CD4-positive, alpha-beta T cell (primary cell): ENCODE results near the gene TPP1. TPM values are rescaled to one million over a fixed set of nuclear protein-coding genes. Genes with fewer than 3 reads are reported as not detected.

ENCODE experiments used
- ATAC-seq: fragments of 200-7000 bp; cut with Tn5 transposase; one replicate; pipeline ENCODE4 v1.10.0; 2022; ENCODE audit warnings: mild to moderate bottlenecking; ENCODE audit not compliant: poor library complexity
- CTCF ChIA-PET: fragments of 350-600 bp; sonication (Branson Sonifier 250); formaldehyde crosslinking; loops from one replicate; lab custom pipeline; 2021; ENCODE audit warnings: antibody characterized with exemption, inconsistent platforms; lab: Charles Lee
- POLR2A ChIA-PET: fragments of 350-600 bp; sonication (Branson Sonifier 250); formaldehyde crosslinking; loops from one replicate; lab custom pipeline; 2021; ENCODE audit warnings: antibody characterized with exemption, inconsistent platforms; lab: Charles Lee
- DNase-seq, 14 experiments: peaks; one replicate each; pipeline ENCODE4 v3.0.0-alpha.2; 2013 to 2020; ENCODE audit warnings: mixed read lengths in 2 of 14
- H3K27ac ChIP-seq, 2 donors: one replicate each; pipeline versions ENCODE4 v1.5.1 to v1.7.0; 2013; ENCODE audit warnings: low read length in 2 of 2, low read depth in 1 of 2, mild to moderate bottlenecking in 1 of 2
- H3K27me3 ChIP-seq, 2 experiments: 1 replicate in 1 of 2; 2 replicates in 1 of 2; pipeline versions ENCODE4 v1.6.1 to v1.7.0; 2013; ENCODE audit warnings: low read length in 2 of 2, control low read depth in 1 of 2, mild to moderate bottlenecking in 1 of 2, moderate library complexity in 1 of 2; ENCODE audit not compliant: insufficient read depth in 2 of 2, control insufficient read depth in 1 of 2
- H3K36me3 ChIP-seq: one replicate; pipeline ENCODE4 v1.6.1; 2013; ENCODE audit warnings: low read length, control low read depth; ENCODE audit not compliant: insufficient read depth
- H3K4me1 ChIP-seq: one replicate; pipeline ENCODE4 v1.6.1; 2013; ENCODE audit warnings: low read length, control low read depth; ENCODE audit not compliant: insufficient read depth
- H3K4me3 ChIP-seq: one replicate; pipeline ENCODE4 v1.5.1; 2013; ENCODE audit warnings: mild to moderate bottlenecking, low read length, moderate library complexity
- H3K9me3 ChIP-seq, 2 experiments: 1 replicate in 1 of 2; 2 replicates in 1 of 2; pipeline versions ENCODE4 v1.6.1 to v1.7.0; 2013; ENCODE audit warnings: low read length in 2 of 2, mild to moderate bottlenecking in 2 of 2, control low read depth in 1 of 2, moderate library complexity in 1 of 2; ENCODE audit not compliant: control insufficient read depth in 1 of 2, insufficient read depth in 1 of 2
- H3K27ac Mint-ChIP-seq: one replicate; pipeline ENCODE4 v1.8.0; 2020; ENCODE audit warnings: mixed read lengths
- H3K27me3 Mint-ChIP-seq: one replicate; pipeline ENCODE4 v1.8.0; 2021; ENCODE audit warnings: mixed read lengths
- H3K36me3 Mint-ChIP-seq: one replicate; pipeline ENCODE4 v1.8.0; 2021; ENCODE audit warnings: low read depth, mixed read lengths
- H3K4me1 Mint-ChIP-seq: one replicate; pipeline ENCODE4 v1.8.0; 2021; ENCODE audit warnings: low read depth, mixed read lengths
- H3K4me3 Mint-ChIP-seq: one replicate; pipeline ENCODE4 v1.8.0; 2020; ENCODE audit warnings: mild to moderate bottlenecking, mixed read lengths
- H3K9me3 Mint-ChIP-seq: one replicate; pipeline ENCODE4 v1.8.0; 2020; ENCODE audit warnings: mixed read lengths
- CTCF ChIP-seq: fragments of 200-600 bp; IDR thresholded peaks from one replicate; pipeline ENCODE4 v1.8.0; 2022; ENCODE audit warnings: antibody characterized with exemption, mild to moderate bottlenecking
- intact Hi-C, 2 experiments: fragments of 100-400 bp; cut with DNase I in 1 of 2; cut with micrococcal nuclease in 1 of 2; formaldehyde crosslinking; loops; one replicate each; pipeline versions ENCODE4 v1.15.1 to v1.9.0; 2023 to 2025; cut with DNase I, micrococcal nuclease
- total RNA-seq, 174 experiments: library from RNA in 2 of 174; stranded (reverse) in 2 of 174; gene quantifications; one replicate each; pipeline ENCODE4 v1.2.3 and lab custom pipeline; 2021 to 2026

Gene TPP1
- total RNA-seq, 2 experiments from 2014 or later: 29.7 to 34.4 TPM

DNA sequence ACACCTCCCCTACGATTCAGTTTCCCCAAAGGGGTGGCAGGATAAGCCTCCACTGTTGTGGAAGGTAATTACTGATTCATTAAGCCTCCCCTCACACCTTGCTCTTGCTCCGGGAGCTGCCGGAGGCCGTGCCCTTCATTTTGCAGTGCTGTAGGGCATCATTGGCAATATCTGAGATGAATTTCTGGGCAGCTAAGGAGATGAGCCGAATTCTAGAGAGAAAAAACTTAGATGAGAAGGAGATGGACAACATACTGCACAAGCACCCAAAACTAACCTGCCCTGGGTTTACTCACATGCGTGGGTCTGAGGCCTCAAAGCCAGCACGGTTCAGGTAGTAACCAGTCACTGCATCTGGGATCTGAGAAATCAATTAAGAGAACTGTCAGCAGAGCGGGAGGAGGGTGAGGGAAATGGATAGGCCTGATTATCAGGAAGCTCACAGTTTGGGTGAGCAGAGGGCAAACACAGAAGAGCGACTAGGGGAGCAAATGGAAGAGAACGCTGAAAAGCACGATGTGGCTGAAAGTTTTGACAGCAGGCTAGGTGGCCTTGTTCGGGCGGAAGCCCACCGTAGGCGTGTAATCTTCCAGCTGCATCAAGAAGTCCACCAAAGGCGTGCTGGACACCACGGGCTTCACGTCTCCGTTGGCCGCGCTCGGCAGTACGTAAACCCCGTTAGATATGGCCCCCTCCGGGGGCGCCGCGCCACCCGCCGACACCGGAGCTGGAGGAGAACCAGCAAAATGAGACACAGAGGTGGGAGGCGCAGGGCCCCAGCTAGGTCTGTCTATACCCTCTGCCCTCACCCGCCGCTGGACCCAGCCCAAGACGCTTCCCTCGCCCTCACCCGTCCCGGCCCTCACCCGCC, 7.9 kb downstream of the TPP1 start:
- H3K36me3 ChIP-seq: peaks cover 62% of the 10 kb centered on the region
- H3K4me3 Mint-ChIP-seq: peak overlapping the region; percentile 92

DNA sequence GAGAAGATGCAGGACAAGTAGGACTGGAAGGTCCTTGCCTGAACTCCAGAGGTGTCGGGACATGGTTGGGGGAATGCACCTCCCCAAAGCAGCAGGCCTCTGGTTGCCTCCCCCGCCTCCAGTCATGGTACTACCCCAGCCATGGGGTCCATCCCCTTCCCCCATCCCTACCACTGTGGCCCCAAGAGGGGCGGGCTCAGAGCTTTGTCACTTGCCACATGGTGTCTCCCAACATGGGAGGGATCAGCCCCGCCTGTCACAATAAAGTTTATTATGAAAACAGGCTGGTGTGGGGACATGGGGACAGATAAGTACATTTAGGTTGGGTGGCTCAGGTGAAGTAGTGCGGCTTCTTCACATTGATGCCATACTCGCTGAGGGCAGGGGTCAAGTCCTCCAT, 8.6 kb downstream of the TPP1 start:
- Histone ChIP-seq H3K4me1 (peaks cover 66% of the 10 kb centered on the region), H3K4me3 (no peak overlapping the region), H3K27ac (peak overlapping the region; percentile 84 to 90), H3K36me3 (peaks cover 54% of the 10 kb centered on the region), H3K27me3 (no peaks in the 10 kb centered on the region), H3K9me3 (no peaks in the 10 kb centered on the region)
- POLR2A ChIA-PET: interaction anchor here (1.7 to 4.4 kb wide), 2 partner anchors 71 to 208 kb away, joined by 8 to 134 read pairs; partner anchors contain the start of gene MRPL17
- H3K36me3 Mint-ChIP-seq: peaks cover 48% of the 10 kb centered on the region
- intact Hi-C loops: loop anchor here in 1 of 2 experiments (10.0 kb wide), 2 partner anchors 196 to 376 kb away; partner anchors contain the start of genes APBB1, CNGA4 and FHIP1B
- H3K27ac Mint-ChIP-seq: no peak overlapping the region
- TF ChIP-seq CTCF: no peak
- H3K27me3 Mint-ChIP-seq: no peaks in the 10 kb centered on the region
- CTCF ChIA-PET: no interaction called here
- DNase-seq: no peak
- peaks cover 32% of the 10 kb centered on the region for H3K4me1 Mint-ChIP-seq
- ATAC-seq: no peak
- peak overlapping the region; percentile 92 for H3K4me3 Mint-ChIP-seq
- no peaks in the 10 kb centered on the region for H3K9me3 Mint-ChIP-seq

More for the DNA sequence above, 7.9 kb downstream of the TPP1 start:
- H3K27ac Mint-ChIP-seq: no peak overlapping the region
- ChIA-PET POLR2A (interaction anchor here (0.6 to 4.4 kb wide), 24 partner anchors 8 to 221 kb away, joined by 3 to 134 read pairs (median 7); partner anchors contain the start of genes APBB1, ARFIP2, DCHS1 and ILK), CTCF (interaction anchor here (0.9 to 2.3 kb wide), 7 partner anchors 7 to 128 kb away, joined by 3 to 21 read pairs (median 6); partner anchors contain the start of genes ILK and MRPL17)
- TF ChIP-seq CTCF: no peak
- Histone ChIP-seq H3K27me3 (no peaks in the 10 kb centered on the region), H3K27ac (peak overlapping the region; percentile 84 to 90), H3K9me3 (no peaks in the 10 kb centered on the region), H3K4me3 (peak overlapping the region; percentile 90), H3K4me1 (peaks cover 63% of the 10 kb centered on the region)
- intact Hi-C loops: loop anchor here in 1 of 2 experiments (10.0 kb wide), 2 partner anchors 197 to 377 kb away; partner anchors contain the start of genes APBB1, CNGA4 and FHIP1B
- ATAC-seq: peak; percentile 6
- DNase-seq: peak in 10 of 14 experiments; percentile 11 to 62 (median 30)
- H3K27me3 Mint-ChIP-seq: no peaks in the 10 kb centered on the region
- H3K9me3 Mint-ChIP-seq: no peaks in the 10 kb centered on the region
- H3K36me3 Mint-ChIP-seq: peaks cover 47% of the 10 kb centered on the region
- peaks cover 38% of the 10 kb centered on the region for H3K4me1 Mint-ChIP-seq

- peaks cover 48% of the 10 kb centered on the region for H3K36me3 Mint-ChIP-seq
- peaks cover 44% of the 10 kb centered on the region for H3K36me3 ChIP-seq
- TF ChIP-seq CTCF: no peak
- no peak overlapping the region for H3K27ac ChIP-seq
- no peaks in the 10 kb centered on the region for H3K27me3 Mint-ChIP-seq
- POLR2A ChIA-PET: interaction anchor here (2.0 kb wide), 1 partner anchor 9 kb away, joined by 6 read pairs; the partner anchor contains the start of gene TPP1
- H3K27ac Mint-ChIP-seq: no peak overlapping the region
- H3K4me1 Mint-ChIP-seq: peaks cover 30% of the 10 kb centered on the region
- peak overlapping the region; percentile 92 for H3K4me3 Mint-ChIP-seq
- no peaks in the 10 kb centered on the region for H3K9me3 Mint-ChIP-seq
- DNase-seq: no peak
- H3K9me3 ChIP-seq: no peaks in the 10 kb centered on the region
- intact Hi-C loops: loop anchor here in 1 of 2 experiments (10.0 kb wide), 2 partner anchors 195 to 375 kb away; partner anchors contain the start of genes APBB1, CNGA4 and FHIP1B
- H3K4me3 ChIP-seq: no peak overlapping the region
- ATAC-seq: no peak
- peaks cover 75% of the 10 kb centered on the region for H3K4me1 ChIP-seq
- H3K27me3 ChIP-seq: no peaks in the 10 kb centered on the region
- CTCF ChIA-PET: interaction anchor here (1.6 kb wide), 1 partner anchor 74 kb away, joined by 5 read pairs; the partner anchor contains the start of gene MRPL17
These were observed 9.7 kb downstream of the TPP1 start for GRCh38 chr11:6609502-6610015.
